Esophagus squamous epithelium (tissue), 4 donors: ENCODE data around the gene NCBP1.

Source experiments
- CTCF ChIP-seq, 6 experiments: fragments of 450-650 bp in 4 of 6; fragments of 200-600 bp in 2 of 6; sonication (generic) in 2 of 6; IDR thresholded peaks; one replicate each; pipeline ENCODE4 v1.5.1; 2016 to 2019; ENCODE audit warnings: antibody characterized with exemption in 6 of 6, mild to moderate bottlenecking in 4 of 6, moderate library complexity in 4 of 6
- POLR2A ChIP-seq, 4 donors: fragments of 450-650 bp; IDR thresholded peaks; one replicate each; pipeline ENCODE4 v1.6.1; 2017; ENCODE audit warnings: antibody characterized with exemption in 4 of 4, mild to moderate bottlenecking in 4 of 4, moderate library complexity in 3 of 4

GRCh38 chr9:97617939-97618416 is 15.6 kb upstream of the NCBP1 start:
- TF ChIP-seq CTCF (IDR thresholded peaks at IDR 0.05): no peak
- no peak for TF ChIP-seq POLR2A (IDR thresholded peaks at IDR 0.05)
